T-helper 2 cell (primary cell): ENCODE results near the gene TRANK1.
A peak's percentile ranks its signal among the peaks of the same experiment; 100 is the strongest.
"Not testable (repeated sequence)": the region's sequence is repeated elsewhere in the genome, so short reads cannot be mapped to it uniquely, and the experiment has no call there.

Experiments used
- DNase-seq, 5 experiments: peaks; one replicate each; pipeline versions ENCODE4 v3.0.0 to v3.0.0-alpha.2; 2012 to 2022
- total RNA-seq, 2 donors: gene quantifications; one replicate each; lab custom pipeline; 2026; lab: John Stamatoyannopoulos, UW

Gene TRANK1
- 149 to 197 reads per million in 2 donors for total RNA-seq

GRCh38 chr3:36944641-36945270 is at the start of gene TRANK1:
Gene TRANK1 (minus strand): TSS chr3:36945054. CDS start chr3:36944809, 245 bp downstream.
- peak; percentile 48 to 89 (median 74) for DNase-seq

GRCh38 chr3:36993326-36994283 is 48.8 kb upstream of the TRANK1 start, which contains the start of gene MLH1:
Gene MLH1 (plus strand): TSS chr3:36993518. CDS start chr3:36993548, 30 bp downstream.
- peak; percentile 84 to 100 (median 95) for DNase-seq

- peak in 3 of 5 experiments; percentile 77 to 100 (median 97) for DNase-seq
Measured at GRCh38 chr3:36992806-36993325, 48.0 kb upstream of the TRANK1 start, which contains the start of gene EPM2AIP1. Gene EPM2AIP1 (minus strand): TSS chr3:36993131. CDS start chr3:36993077, 54 bp downstream.

GRCh38 chr3:36991923-36992805 is 47.3 kb upstream of the TRANK1 start:
- DNase-seq = peak in 1 of 5 experiments; percentile 70

- DNase-seq = peak in 2 of 5 experiments; percentile 13 to 81
Measured at GRCh38 chr3:36991147-36991546, 46.3 kb upstream of the TRANK1 start.

- no peak for DNase-seq
Measured at GRCh38 chr3:36989568-36989967, 44.7 kb upstream of the TRANK1 start.

- no peak for DNase-seq
Measured at GRCh38 chr3:36989005-36989404, 44.2 kb upstream of the TRANK1 start.

- DNase-seq = peak in 2 of 5 experiments; percentile 13 to 54
Measured at GRCh38 chr3:36988356-36988755, 43.5 kb upstream of the TRANK1 start.

GRCh38 chr3:36981006-36981405 is 36.2 kb upstream of the TRANK1 start:
- no peak for DNase-seq

- DNase-seq = no peak
Measured at GRCh38 chr3:36973139-36973538, 28.3 kb upstream of the TRANK1 start.

GRCh38 chr3:36972163-36972562 is 27.3 kb upstream of the TRANK1 start:
- no peak for DNase-seq

GRCh38 chr3:36969540-36970432 is 24.9 kb upstream of the TRANK1 start:
- DNase-seq = peak in 4 of 5 experiments; percentile 14 to 91 (median 26)

GRCh38 chr3:36969085-36969484 is 24.2 kb upstream of the TRANK1 start:
- DNase-seq = no peak

- DNase-seq = no peak
Measured at GRCh38 chr3:36965440-36965839, 20.6 kb upstream of the TRANK1 start.

GRCh38 chr3:36964817-36965216 is 20.0 kb upstream of the TRANK1 start:
- no peak for DNase-seq

GRCh38 chr3:36964331-36964730 is 19.5 kb upstream of the TRANK1 start:
- no peak for DNase-seq

GRCh38 chr3:36963008-36963407 is 18.2 kb upstream of the TRANK1 start:
- DNase-seq = not testable (repeated sequence)

GRCh38 chr3:36960502-36960901 is 15.6 kb upstream of the TRANK1 start:
- no peak for DNase-seq

GRCh38 chr3:36959821-36960220 is 15.0 kb upstream of the TRANK1 start:
- DNase-seq = no peak

- no peak for DNase-seq
Measured at GRCh38 chr3:36957862-36958686, 13.2 kb upstream of the TRANK1 start.
